ENCODE data around the gene QKI.

DNA sequence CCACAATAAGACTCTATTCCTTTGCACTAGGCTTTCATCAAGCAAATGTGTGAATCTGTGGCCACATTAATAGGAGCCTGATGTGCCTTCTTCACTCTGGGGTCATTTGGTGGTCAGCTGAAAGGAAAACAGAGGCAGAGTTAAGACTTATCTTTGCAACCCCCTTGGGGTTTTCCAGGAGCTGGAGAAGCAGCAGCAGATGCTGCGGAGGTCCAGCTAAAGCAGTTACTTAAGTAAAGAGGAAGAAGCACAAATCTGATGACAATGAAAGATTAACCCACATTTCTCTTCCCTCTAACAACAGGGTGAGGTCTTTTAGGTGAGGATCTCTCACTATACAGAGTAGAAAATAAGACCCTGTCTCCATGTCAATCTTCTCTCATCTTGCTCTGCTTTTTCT, 45.4 kb upstream of the QKI start:
- TF ChIP-seq CTCF (IDR thresholded peaks at IDR 0.05; ENCODE audit: insufficient read depth, low read depth, low read length), result no peak
- no peak for TF ChIP-seq EZH2 (IDR thresholded peaks at IDR 0.05; ENCODE audit: insufficient read depth, low read length)
